ENCODE measurements around the gene INPP5A. TPM values are rescaled to one million over a fixed set of nuclear protein-coding genes. Genes with fewer than 3 reads are reported as not detected.
"Not testable (repeated sequence)": the region's sequence is repeated elsewhere in the genome, so short reads cannot be mapped to it uniquely, and the experiment has no call there.

Gene INPP5A
- total and polyA plus RNA-seq, 10 of the 15 experiments (the other 5 are each of a cell fraction or from before 2014, with no cell fraction given), result 0.52 to 15.0 (median 6.3) TPM

DNA sequence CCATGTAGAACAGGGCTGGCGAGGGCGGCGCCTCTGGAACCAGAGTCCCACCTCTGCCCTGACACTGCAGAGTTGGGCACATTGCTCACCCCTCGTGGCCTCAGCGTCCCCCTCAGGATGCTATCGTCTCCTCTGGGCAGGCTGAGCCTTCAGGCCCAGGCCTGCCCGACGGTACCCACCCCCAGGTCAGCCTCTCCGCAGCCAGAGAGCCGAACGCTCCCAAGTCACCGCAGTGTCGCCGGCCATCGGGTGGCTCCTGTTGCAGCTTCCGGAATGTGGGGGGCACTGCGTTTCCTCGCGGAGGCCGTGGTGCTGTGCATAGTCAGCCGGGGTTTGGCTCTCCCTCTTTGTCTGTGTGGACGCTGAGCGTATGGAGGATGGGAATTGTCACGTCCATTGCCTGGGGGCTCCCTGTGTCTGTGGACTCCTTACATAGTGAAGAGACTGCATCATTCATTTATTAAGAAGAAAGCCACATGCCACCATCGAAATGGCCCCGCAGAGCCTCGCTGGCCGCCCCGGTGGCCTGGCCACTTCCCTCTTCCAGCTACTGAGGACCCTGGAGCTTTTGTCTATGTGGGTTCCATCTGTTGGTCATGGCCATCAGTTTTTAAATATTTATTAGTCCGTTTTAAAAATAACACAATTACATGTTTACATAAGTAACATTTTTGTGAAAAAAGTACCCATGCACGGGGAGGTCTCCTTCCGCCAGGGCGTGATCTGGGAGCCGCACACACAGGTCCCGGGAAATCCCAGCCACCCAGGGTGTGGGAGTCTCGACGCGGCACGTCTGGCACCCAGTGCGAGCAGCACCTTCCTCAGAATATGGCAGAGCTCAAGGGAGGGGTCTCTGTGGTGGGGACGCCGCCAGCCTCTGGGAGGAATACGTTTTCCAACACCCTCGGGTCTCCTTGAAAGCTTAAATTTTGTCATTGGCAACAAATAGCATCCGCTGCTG, 232.8 kb downstream of the INPP5A start (continued):
- TF ChIP-seq, protein P1, sequence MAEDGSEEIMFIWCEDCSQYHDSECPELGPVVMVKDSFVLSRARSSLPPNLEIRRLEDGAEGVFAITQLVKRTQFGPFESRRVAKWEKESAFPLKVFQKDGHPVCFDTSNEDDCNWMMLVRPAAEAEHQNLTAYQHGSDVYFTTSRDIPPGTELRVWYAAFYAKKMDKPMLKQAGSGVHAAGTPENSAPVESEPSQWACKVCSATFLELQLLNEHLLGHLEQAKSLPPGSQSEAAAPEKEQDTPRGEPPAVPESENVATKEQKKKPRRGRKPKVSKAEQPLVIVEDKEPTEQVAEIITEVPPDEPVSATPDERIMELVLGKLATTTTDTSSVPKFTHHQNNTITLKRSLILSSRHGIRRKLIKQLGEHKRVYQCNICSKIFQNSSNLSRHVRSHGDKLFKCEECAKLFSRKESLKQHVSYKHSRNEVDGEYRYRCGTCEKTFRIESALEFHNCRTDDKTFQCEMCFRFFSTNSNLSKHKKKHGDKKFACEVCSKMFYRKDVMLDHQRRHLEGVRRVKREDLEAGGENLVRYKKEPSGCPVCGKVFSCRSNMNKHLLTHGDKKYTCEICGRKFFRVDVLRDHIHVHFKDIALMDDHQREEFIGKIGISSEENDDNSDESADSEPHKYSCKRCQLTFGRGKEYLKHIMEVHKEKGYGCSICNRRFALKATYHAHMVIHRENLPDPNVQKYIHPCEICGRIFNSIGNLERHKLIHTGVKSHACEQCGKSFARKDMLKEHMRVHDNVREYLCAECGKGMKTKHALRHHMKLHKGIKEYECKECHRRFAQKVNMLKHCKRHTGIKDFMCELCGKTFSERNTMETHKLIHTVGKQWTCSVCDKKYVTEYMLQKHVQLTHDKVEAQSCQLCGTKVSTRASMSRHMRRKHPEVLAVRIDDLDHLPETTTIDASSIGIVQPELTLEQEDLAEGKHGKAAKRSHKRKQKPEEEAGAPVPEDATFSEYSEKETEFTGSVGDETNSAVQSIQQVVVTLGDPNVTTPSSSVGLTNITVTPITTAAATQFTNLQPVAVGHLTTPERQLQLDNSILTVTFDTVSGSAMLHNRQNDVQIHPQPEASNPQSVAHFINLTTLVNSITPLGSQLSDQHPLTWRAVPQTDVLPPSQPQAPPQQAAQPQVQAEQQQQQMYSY (CRISPR knock-in tag; IDR thresholded peaks at IDR 0.05), result no peak

DNA sequence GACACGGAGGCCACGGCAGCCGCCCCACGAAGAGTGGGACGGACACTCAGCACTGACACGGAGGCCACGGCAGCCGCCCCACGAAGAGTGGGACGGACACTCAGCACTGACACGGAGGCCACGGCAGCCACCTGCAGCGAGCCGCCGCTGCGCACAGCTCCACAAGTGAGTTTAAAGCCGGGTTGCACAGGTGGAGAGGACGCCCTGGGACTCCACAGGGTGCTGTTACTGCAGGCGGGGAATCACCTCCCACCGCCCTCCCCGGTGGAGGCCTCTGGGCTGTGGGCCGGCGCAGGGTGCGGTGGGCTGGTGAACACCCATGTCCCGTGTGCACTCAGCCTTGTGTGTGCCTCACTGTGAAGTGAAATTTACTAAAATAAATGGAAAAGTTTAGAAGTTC, 235.2 kb downstream of the INPP5A start:
- intact Hi-C loops (cut with micrococcal nuclease; ENCODE audit: unreplicated experiment); RAD21 ChIA-PET (ENCODE audit: unreplicated experiment); H3K27ac ChIP-seq (ENCODE audit: control insufficient read depth, insufficient read depth); H3K36me3 ChIP-seq (ENCODE audit: control insufficient read depth in 2 of 2, insufficient read depth in 2 of 2, low read length in 1 of 2); H3K9ac ChIP-seq (ENCODE audit: control insufficient read depth, insufficient read depth, low read length); FAIRE-seq; H2AFZ ChIP-seq (ENCODE audit: control insufficient read depth, low read depth, low read length); BruUV-seq (replicated peaks); DNase-seq (ENCODE audit: low read depth, low spot score); SMC1A ChIA-PET (ENCODE audit: uncharacterized antibody, unreplicated experiment); H3K79me2 ChIP-seq (ENCODE audit: control insufficient read depth, insufficient read depth, low read length); H3K4me3 ChIP-seq; ATAC-seq; H4K20me1 ChIP-seq (ENCODE audit: control insufficient read depth, insufficient read depth); H3K9me3 ChIP-seq (replicated peaks; ENCODE audit: control insufficient read depth, insufficient read depth, low read length); in situ Hi-C loops (cut with MboI); CTCF ChIA-PET; H3K4me2 ChIP-seq (ENCODE audit: control insufficient read depth, insufficient read depth); H3K27me3 ChIP-seq (replicated peaks in 1 of 2; ENCODE audit: control insufficient read depth in 2 of 2, insufficient read depth in 2 of 2, low read length in 1 of 2); H3K4me1 ChIP-seq (ENCODE audit: control insufficient read depth, insufficient read depth, low read length); POLR2A ChIA-PET: not testable (repeated sequence)
- 92% methylated on average over 20 of the region's 25 CpGs for WGBS (ENCODE audit: insufficient coverage, insufficient replicate concordance, low lambda C conversion rate, missing lambda C conversion rate)

Measured in GM12878 (cell line).